ENCODE data around the gene PPM1N.

Gene PPM1N

GRCh38 chr19:45526971-45527370, 28.7 kb downstream of the PPM1N start:
- in situ Hi-C loops (cut with MboI; ENCODE audit: low sequenced_read_pairs) = no loop called here

GRCh38 chr19:45527731-45528130, 29.5 kb downstream of the PPM1N start:
- in situ Hi-C loops (cut with MboI; ENCODE audit: low sequenced_read_pairs) = no loop called here

- in situ Hi-C loops (cut with MboI; ENCODE audit: low sequenced_read_pairs) = no loop called here
Measured at GRCh38 chr19:45528149-45528743, 30.0 kb downstream of the PPM1N start.

GRCh38 chr19:45528744-45529419, 30.6 kb downstream of the PPM1N start:
- in situ Hi-C loops (cut with MboI; ENCODE audit: low sequenced_read_pairs) = no loop called here

GRCh38 chr19:45529420-45529785, 31.2 kb downstream of the PPM1N start:
- in situ Hi-C loops (cut with MboI; ENCODE audit: low sequenced_read_pairs) = no loop called here

- in situ Hi-C loops (cut with MboI; ENCODE audit: low sequenced_read_pairs) = no loop called here
Measured at GRCh38 chr19:45531349-45531748, 33.1 kb downstream of the PPM1N start.

GRCh38 chr19:45539459-45539858, 41.2 kb downstream of the PPM1N start:
- in situ Hi-C loops (cut with MboI; ENCODE audit: low sequenced_read_pairs) = no loop called here

- in situ Hi-C loops (cut with MboI; ENCODE audit: low sequenced_read_pairs) = no loop called here
Measured at GRCh38 chr19:45542234-45542668, 44.0 kb downstream of the PPM1N start.

GRCh38 chr19:45547211-45547770, 49.0 kb downstream of the PPM1N start:
- in situ Hi-C loops (cut with MboI; ENCODE audit: low sequenced_read_pairs) = no loop called here

GRCh38 chr19:45547965-45548609, 49.8 kb downstream of the PPM1N start:
- in situ Hi-C loops (cut with MboI; ENCODE audit: low sequenced_read_pairs) = no loop called here

Measured in HL-60/S4 treated with phorbol 12-myristate 13-acetate at 8.2 ng/mL for 4 days and 3 days (cell line).